ENCODE data around the gene NFRKB.
A peak's percentile ranks its signal among the peaks of the same experiment; 100 is the strongest.

The NFRKB gene

GRCh38 chr11:129895126-129896041 is at the start of gene NFRKB:
Gene NFRKB, minus strand, starts transcription at chr11:129895578. Its CDS starts 2,729 bp downstream, at chr11:129892849.
- peak; percentile 96 for DNase-seq (ENCODE audit: extremely low spot score, insufficient read length, low read depth)
- peak; percentile 50 for FAIRE-seq

GRCh38 chr11:129944696-129945095 is 49.3 kb upstream of the NFRKB start:
- DNase-seq (ENCODE audit: extremely low spot score, insufficient read length, low read depth) (no peak), FAIRE-seq (no peak)

GRCh38 chr11:129943036-129943435 is 47.7 kb upstream of the NFRKB start:
- DNase-seq (ENCODE audit: extremely low spot score, insufficient read length, low read depth) (no peak), FAIRE-seq (no peak)

GRCh38 chr11:129939510-129939909 is 44.1 kb upstream of the NFRKB start:
- DNase-seq (ENCODE audit: extremely low spot score, insufficient read length, low read depth) (no peak), FAIRE-seq (no peak)

GRCh38 chr11:129938764-129939163 is 43.4 kb upstream of the NFRKB start:
- FAIRE-seq: no peak
- DNase-seq (ENCODE audit: extremely low spot score, insufficient read length, low read depth): no peak

- no peak for DNase-seq (ENCODE audit: extremely low spot score, insufficient read length, low read depth)
- no peak for FAIRE-seq
Measured at GRCh38 chr11:129937592-129938238, 42.3 kb upstream of the NFRKB start.

- DNase-seq (ENCODE audit: extremely low spot score, insufficient read length, low read depth) (no peak), FAIRE-seq (no peak)
Measured at GRCh38 chr11:129935723-129936122, 40.3 kb upstream of the NFRKB start.

GRCh38 chr11:129933891-129934290 is 38.5 kb upstream of the NFRKB start:
- FAIRE-seq (no peak), DNase-seq (ENCODE audit: extremely low spot score, insufficient read length, low read depth) (no peak)

GRCh38 chr11:129933262-129933661 is 37.9 kb upstream of the NFRKB start:
- FAIRE-seq: no peak
- DNase-seq (ENCODE audit: extremely low spot score, insufficient read length, low read depth): no peak

GRCh38 chr11:129932381-129933067 is 37.1 kb upstream of the NFRKB start:
- FAIRE-seq (no peak), DNase-seq (ENCODE audit: extremely low spot score, insufficient read length, low read depth) (no peak)

- DNase-seq (ENCODE audit: extremely low spot score, insufficient read length, low read depth) (no peak), FAIRE-seq (no peak)
Measured at GRCh38 chr11:129930743-129931142, 35.4 kb upstream of the NFRKB start.

- no peak for DNase-seq (ENCODE audit: extremely low spot score, insufficient read length, low read depth)
- no peak for FAIRE-seq
Measured at GRCh38 chr11:129930296-129930695, 34.9 kb upstream of the NFRKB start.

GRCh38 chr11:129929721-129930120 is 34.3 kb upstream of the NFRKB start:
- no peak for FAIRE-seq

GRCh38 chr11:129928923-129929692 is 33.7 kb upstream of the NFRKB start:
- no peak for DNase-seq (ENCODE audit: extremely low spot score, insufficient read length, low read depth)
- no peak for FAIRE-seq

More at GRCh38 chr11:129929721-129930120, 34.3 kb upstream of the NFRKB start:
- no peak for DNase-seq (ENCODE audit: extremely low spot score, insufficient read length, low read depth)

- no peak for DNase-seq (ENCODE audit: extremely low spot score, insufficient read length, low read depth)
- no peak for FAIRE-seq
Measured at GRCh38 chr11:129922674-129923073, 27.3 kb upstream of the NFRKB start.

- no peak for DNase-seq (ENCODE audit: extremely low spot score, insufficient read length, low read depth)
Measured at GRCh38 chr11:129918361-129918760, 23.0 kb upstream of the NFRKB start.

GRCh38 chr11:129917231-129917630 is 21.9 kb upstream of the NFRKB start:
- DNase-seq (ENCODE audit: extremely low spot score, insufficient read length, low read depth): no peak
- no peak for FAIRE-seq

More at GRCh38 chr11:129918361-129918760, 23.0 kb upstream of the NFRKB start:
- no peak for FAIRE-seq

GRCh38 chr11:129911298-129911697 is 15.9 kb upstream of the NFRKB start:
- DNase-seq (ENCODE audit: extremely low spot score, insufficient read length, low read depth): no peak
- FAIRE-seq: no peak

GRCh38 chr11:129910360-129910759 is 15.0 kb upstream of the NFRKB start:
- no peak for DNase-seq (ENCODE audit: extremely low spot score, insufficient read length, low read depth)
- no peak for FAIRE-seq

- FAIRE-seq: no peak
- no peak for DNase-seq (ENCODE audit: extremely low spot score, insufficient read length, low read depth)
Measured at GRCh38 chr11:129905402-129905801, 10.0 kb upstream of the NFRKB start.

All from GM18507 (cell line).